IMR-90 (cell line): Measurements from ENCODE around the gene SPIN1.

ENCODE experiments used
- CEBPB ChIP-seq: IDR thresholded peaks from 2 replicates; pipeline ENCODE4 v1.6.1; 2012; ENCODE audit warnings: low read depth, low read length, improper control_type of control experiment
- CTCF ChIP-seq: conservative IDR thresholded peaks from 2 replicates; pipeline ENCODE4 v1.5.1; 2012; ENCODE audit warnings: mild to moderate bottlenecking, low read depth, low read length, improper control_type of control experiment
- MAZ ChIP-seq: IDR thresholded peaks from 2 replicates; pipeline ENCODE4 v1.6.1; 2012; ENCODE audit warnings: low read depth, mild to moderate bottlenecking, low read length, improper control_type of control experiment, moderate library complexity, borderline replicate concordance
- POLR2A ChIP-seq: IDR thresholded peaks from 2 replicates; pipeline ENCODE4 v1.6.1; 2012; ENCODE audit warnings: mild to moderate bottlenecking, low read depth, low read length
- RAD21 ChIP-seq: IDR thresholded peaks from 2 replicates; pipeline ENCODE4 v1.6.1; 2012; ENCODE audit warnings: low read length, improper control_type of control experiment
- RFX5 ChIP-seq: IDR thresholded peaks from 2 replicates; pipeline ENCODE4 v1.8.0; 2012; ENCODE audit warnings: low read depth, mild to moderate bottlenecking, low read length, moderate library complexity
- SMC3 ChIP-seq: fragments of 150-350 bp; IDR thresholded peaks from 2 replicates; pipeline ENCODE4 v1.6.1; 2016; ENCODE audit warnings: low read depth, mild to moderate bottlenecking, antibody characterized with exemption, low read length, moderate library complexity
- USF2 ChIP-seq: fragments of 150-350 bp; IDR thresholded peaks from 2 replicates; pipeline ENCODE4 v1.6.1; 2017; ENCODE audit warnings: mild to moderate bottlenecking, antibody characterized with exemption, low read length, low read depth

- TF ChIP-seq CTCF (no peak), MAZ (no peak), SMC3 (no peak), POLR2A (no peak), RFX5 (no peak), USF2 (no peak), RAD21 (no peak), CEBPB (no peak)
Observed at GRCh38 chr9:88421348-88421747, 33.1 kb downstream of the SPIN1 start.
